HepG2 (cell line): Measurements from ENCODE around the gene ZNF547. TPM values are rescaled to one million over a fixed set of nuclear protein-coding genes. Genes with fewer than 3 reads are reported as not detected.

Source experiments
- ARID2 ChIP-seq: sonication (generic); formaldehyde crosslinking; IDR thresholded peaks from 2 replicates; pipeline ENCODE4 v1.8.1; 2022; ENCODE audit warnings: mild to moderate bottlenecking, missing genetic modification reagents, borderline replicate concordance
- BORCS8-MEF2B ChIP-seq: sonication (generic); formaldehyde crosslinking; IDR thresholded peaks from 2 replicates; pipeline ENCODE4 v1.8.0; 2022; ENCODE audit warnings: mild to moderate bottlenecking, missing genetic modification reagents
- GLI4 ChIP-seq: sonication (generic); formaldehyde crosslinking; IDR thresholded peaks from 2 replicates; pipeline ENCODE4 v1.5.1; 2020; ENCODE audit warnings: missing genetic modification reagents, mild to moderate bottlenecking, moderate library complexity, borderline replicate concordance
- HDAC2 ChIP-seq: sonication (generic); formaldehyde crosslinking; IDR thresholded peaks from 2 replicates; pipeline ENCODE4 v1.4.0; 2020; ENCODE audit warnings: missing genetic modification reagents
- HMGXB3 ChIP-seq: sonication (generic); formaldehyde crosslinking; IDR thresholded peaks from 2 replicates; pipeline ENCODE4 v1.4.0; 2020; ENCODE audit warnings: missing genetic modification reagents, borderline replicate concordance
- HNF4A ChIP-seq: sonication (generic); formaldehyde crosslinking; IDR thresholded peaks from 2 replicates; pipeline ENCODE4 v1.4.0; 2020; ENCODE audit warnings: missing genetic modification reagents
- JUN ChIP-seq: sonication (generic); formaldehyde crosslinking; IDR thresholded peaks from 2 replicates; pipeline ENCODE4 v1.4.0; 2020; ENCODE audit warnings: mild to moderate bottlenecking, missing genetic modification reagents
- MEIS2 ChIP-seq: sonication (generic); formaldehyde crosslinking; IDR thresholded peaks from 2 replicates; pipeline ENCODE4 v1.9.0; 2021; ENCODE audit warnings: mild to moderate bottlenecking, missing genetic modification reagents
- NCOR1 ChIP-seq: fragments of 200-600 bp; sonication (generic); IDR thresholded peaks from 2 replicates; pipeline ENCODE4 v1.7.0; 2017; ENCODE audit warnings: antibody characterized with exemption, low read length, borderline replicate concordance
- SKI ChIP-seq: fragments of 450-650 bp; IDR thresholded peaks from one replicate; pipeline ENCODE4 v1.6.1; 2018; ENCODE audit warnings: mild to moderate bottlenecking; ENCODE audit not compliant: partially characterized antibody
- TCF7L2 ChIP-seq: IDR thresholded peaks from 2 replicates; pipeline ENCODE4 v1.6.1; 2011; ENCODE audit warnings: mild to moderate bottlenecking, low read depth, low read length, moderate library complexity
- TFE3 ChIP-seq: IDR thresholded peaks from 2 replicates; pipeline ENCODE4 v1.6.1; 2016
- U2AF1 ChIP-seq: fragments of 200-400 bp; formaldehyde crosslinking; optimal IDR thresholded peaks from 2 replicates; pipeline ENCODE3; 2017; ENCODE audit warnings: mild to moderate bottlenecking, low read depth, low read length
- YEATS2 ChIP-seq: sonication (generic); formaldehyde crosslinking; IDR thresholded peaks from 2 replicates; pipeline ENCODE4 v1.4.0; 2020; ENCODE audit warnings: missing genetic modification reagents, borderline replicate concordance
- YEATS4 ChIP-seq: sonication (generic); formaldehyde crosslinking; IDR thresholded peaks from 2 replicates; pipeline ENCODE4 v1.4.0; 2020; ENCODE audit warnings: missing genetic modification reagents, borderline replicate concordance
- ZNF253 ChIP-seq: sonication (generic); formaldehyde crosslinking; IDR thresholded peaks from 2 replicates; pipeline ENCODE4 v1.8.0; 2022; ENCODE audit warnings: mild to moderate bottlenecking, missing genetic modification reagents, borderline replicate concordance
- ZNF296 ChIP-seq: sonication (generic); formaldehyde crosslinking; conservative IDR thresholded peaks from 2 replicates; pipeline ENCODE4 v1.5.0; 2020; ENCODE audit warnings: mild to moderate bottlenecking, missing genetic modification reagents
- ZNF451 ChIP-seq: sonication (generic); formaldehyde crosslinking; IDR thresholded peaks from 2 replicates; pipeline ENCODE4 v1.5.0; 2020; ENCODE audit warnings: mild to moderate bottlenecking, missing genetic modification reagents
- ZNF546 ChIP-seq: sonication (generic); formaldehyde crosslinking; conservative IDR thresholded peaks from 2 replicates; pipeline ENCODE4 v1.8.1; 2023; ENCODE audit warnings: mild to moderate bottlenecking, missing genetic modification reagents
- ZNF547 ChIP-seq: sonication (generic); formaldehyde crosslinking; IDR thresholded peaks from 2 replicates; pipeline ENCODE4 v1.5.1; 2020; ENCODE audit warnings: mild to moderate bottlenecking, missing genetic modification reagents
- ZNF589 ChIP-seq: sonication (generic); formaldehyde crosslinking; conservative IDR thresholded peaks from 2 replicates; pipeline ENCODE4 v1.8.0; 2022; ENCODE audit warnings: mild to moderate bottlenecking, moderate library complexity, missing genetic modification reagents
- ZNF674 ChIP-seq: sonication (generic); formaldehyde crosslinking; IDR thresholded peaks from 2 replicates; pipeline ENCODE4 v1.5.0; 2020; ENCODE audit warnings: low read depth, mild to moderate bottlenecking, missing genetic modification reagents
- ZNF724P ChIP-seq: sonication (generic); formaldehyde crosslinking; IDR thresholded peaks from 2 replicates; pipeline ENCODE4 v1.8.0; 2022; ENCODE audit warnings: missing genetic modification reagents, borderline replicate concordance
- ZNF772 ChIP-seq: sonication (generic); formaldehyde crosslinking; IDR thresholded peaks from 2 replicates; pipeline ENCODE4 v1.5.0; 2020; ENCODE audit warnings: mild to moderate bottlenecking, missing genetic modification reagents
- ZSCAN12 ChIP-seq: sonication (generic); formaldehyde crosslinking; IDR thresholded peaks from 2 replicates; pipeline ENCODE4 v1.9.0; 2021; ENCODE audit warnings: mild to moderate bottlenecking, missing genetic modification reagents
- polyA plus RNA-seq, 8 experiments: library from polyadenylated mRNA; depleted of rRNA in 3 of 8; stranded (reverse) in 7 of 8; unstranded in 1 of 8; fragments of >200 nt; fragmentation: Illumina TruSeq in 4 of 8; extraction: Trizol in 4 of 8; gene quantifications; 2 replicates each; pipeline versions ENCODE4 v1.2.1 to v1.2.3, GENCODE V29; 2011 to 2016; ENCODE audit warnings: low read depth in 4 of 8, missing spikeins in 1 of 8, mixed read lengths in 1 of 8; ENCODE audit not compliant: insufficient read depth in 1 of 8
- total RNA-seq, 5 experiments: library from RNA; depleted of rRNA; stranded (reverse); fragments of >200 nt; fragmentation: Illumina TruSeq; extraction: Trizol; gene quantifications; 2 replicates each; pipeline ENCODE4 v1.2.3, GENCODE V29; 2016; ENCODE audit warnings: low read depth in 1 of 5

Gene ZNF547
- total and polyA plus RNA-seq, 2 of the 13 experiments (the other 11 are each of a cell fraction or from before 2014, with no cell fraction given), result 2.0 to 2.6 TPM

- TF ChIP-seq JUN (CRISPR knock-in tag), result peak; percentile 71; the same call in 1 of the 2 replicates
- TF ChIP-seq YEATS2, result peak; percentile 93
- TF ChIP-seq MEIS2 (CRISPR knock-in tag), result peak; percentile 42; the same call in 1 of the 2 replicates
- TF ChIP-seq ZNF296, result 0 out of 2 replicates have a peak, but pooled peaks have one; percentile 41
- TF ChIP-seq SKI, result no peak
- TF ChIP-seq ZNF724P (CRISPR knock-in tag), result no peak
- TF ChIP-seq ZNF546 (CRISPR knock-in tag), result peak; percentile 52; the same call in 1 of the 2 replicates
- TF ChIP-seq GLI4 (CRISPR knock-in tag), result no peak
- TF ChIP-seq ZNF547 (CRISPR knock-in tag), result peak; percentile 31; the same call in 1 of the 2 replicates
- TF ChIP-seq ZNF589 (CRISPR knock-in tag), result no peak
- peak; percentile 47; the same call in 1 of the 2 replicates for TF ChIP-seq YEATS4
- 0 out of 2 replicates have a peak, but pooled peaks have one; percentile 64 for TF ChIP-seq ZNF253
- no peak for TF ChIP-seq HNF4A (CRISPR knock-in tag)
- no peak for TF ChIP-seq U2AF1
- TF ChIP-seq ARID2, result no peak
- TF ChIP-seq ZNF674 (CRISPR knock-in tag), result no peak
- peak; percentile 30; the same call in 1 of the 2 replicates for TF ChIP-seq BORCS8-MEF2B (CRISPR knock-in tag)
- TF ChIP-seq ZSCAN12, result no peak
- TF ChIP-seq TCF7L2, result no peak
- no peak for TF ChIP-seq NCOR1
- 0 out of 2 replicates have a peak, but pooled peaks have one; percentile 30 for TF ChIP-seq ZNF451 (CRISPR knock-in tag)
- peak; percentile 81 for TF ChIP-seq ZNF772 (CRISPR knock-in tag)
- peak; percentile 72; the same call in 1 of the 2 replicates for TF ChIP-seq HMGXB3
- peak; percentile 57 for TF ChIP-seq HDAC2 (CRISPR knock-in tag)
- no peak; the same call in 1 of the 2 replicates for TF ChIP-seq TFE3
Measured at GRCh38 chr19:57320180-57321084, 42.9 kb upstream of the ZNF547 start, which contains the start of gene ZNF543 (continued).
